ENCODE results near the gene MNT.
A peak's percentile ranks its signal among the peaks of the same experiment; 100 is the strongest.

MNT gene

GRCh38 chr17:2416010-2416734 is 15.3 kb upstream of the MNT start:
- intact Hi-C loops (cut with DNase I) = loop anchor here (1.0 kb wide), 1 partner anchor 34 kb away; no protein-coding TSS in a partner anchor

GRCh38 chr17:2415081-2415480 is 14.2 kb upstream of the MNT start:
- intact Hi-C loops (cut with DNase I) = no loop called here
- no peak for DNase-seq

More at GRCh38 chr17:2416010-2416734, 15.3 kb upstream of the MNT start:
- DNase-seq = peak; percentile 81 to 99 (median 96)

GRCh38 chr17:2414446-2415064 is 13.7 kb upstream of the MNT start:
- peak in 1 of 10 donors; percentile 73 for DNase-seq
- intact Hi-C loops (cut with DNase I) = no loop called here

GRCh38 chr17:2412561-2413021 is 11.7 kb upstream of the MNT start:
- peak in 4 of 10 donors; percentile 32 to 91 (median 60) for DNase-seq
- intact Hi-C loops (cut with DNase I) = no loop called here

- peak in 1 of 10 donors; percentile 66 for DNase-seq
- intact Hi-C loops (cut with DNase I) = no loop called here
Observed at GRCh38 chr17:2410951-2411350, 10.1 kb upstream of the MNT start.

GRCh38 chr17:2406903-2407790 is 6.3 kb upstream of the MNT start:
- peak in 2 of 10 donors; percentile 47 to 55 for DNase-seq
- intact Hi-C loops (cut with DNase I) = no loop called here

- intact Hi-C loops (cut with DNase I) = no loop called here
- DNase-seq = peak in 2 of 10 donors; percentile 31 to 67
Observed at GRCh38 chr17:2406271-2406902, 5.5 kb upstream of the MNT start.

GRCh38 chr17:2405247-2405926 is 4.5 kb upstream of the MNT start:
- intact Hi-C loops (cut with DNase I) = no loop called here
- DNase-seq = peak in 2 of 10 donors; percentile 43 to 53

- intact Hi-C loops (cut with DNase I) = loop anchor here (5.0 kb wide), 1 partner anchor 189 kb away; the partner anchor contains the start of gene PAFAH1B1
- peak in 2 of 10 donors; percentile 9 to 50 for DNase-seq
Observed at GRCh38 chr17:2403044-2403443, 2.2 kb upstream of the MNT start.

- intact Hi-C loops (cut with DNase I) = loop anchor here (5.0 kb wide), 1 partner anchor 190 kb away; the partner anchor contains the start of gene PAFAH1B1
- DNase-seq = peak in 3 of 10 donors; percentile 35 to 83 (median 78)
Observed at GRCh38 chr17:2402544-2402943, 1.7 kb upstream of the MNT start.

- DNase-seq = peak; percentile 100
- intact Hi-C loops (cut with DNase I) = loop anchor here (1.0 to 5.0 kb wide), 2 partner anchors 8 to 191 kb away; partner anchors contain the start of gene PAFAH1B1
Observed at GRCh38 chr17:2401426-2402221, 764 bp upstream of the MNT start.

GRCh38 chr17:2400474-2400866 is 390 bp downstream of the MNT start:
- DNase-seq = peak in 6 of 10 donors; percentile 42 to 90 (median 70)
- intact Hi-C loops (cut with DNase I) = loop anchor here (5.0 kb wide), 1 partner anchor 192 kb away; the partner anchor contains the start of gene PAFAH1B1

GRCh38 chr17:2399572-2400473 is 1.0 kb downstream of the MNT start:
- intact Hi-C loops (cut with DNase I) = loop anchor here (5.0 kb wide), 1 partner anchor 192 kb away; the partner anchor contains the start of gene PAFAH1B1

GRCh38 chr17:2398655-2399571 is 1.9 kb downstream of the MNT start:
- intact Hi-C loops (cut with DNase I) = no loop called here
- peak in 5 of 10 donors; percentile 29 to 86 (median 50) for DNase-seq

More at GRCh38 chr17:2399572-2400473, 1.0 kb downstream of the MNT start:
- peak; percentile 88 to 99 (median 94) for DNase-seq

GRCh38 chr17:2398182-2398581 is 2.7 kb downstream of the MNT start:
- no peak for DNase-seq
- intact Hi-C loops (cut with DNase I) = no loop called here

Measured in posterior cingulate gyrus (tissue), 11 donors.